Adipocyte (in vitro differentiated cells): ENCODE results near the gene PRLHR.

ENCODE experiments used
- DNase-seq: peaks from one replicate; pipeline ENCODE4 v3.0.0-alpha.2; 2015; ENCODE audit warnings: low read depth
- H3K27me3 ChIP-seq: replicated peaks from 2 replicates; pipeline ENCODE4 v1.7.0; 2013; ENCODE audit warnings: mild to moderate bottlenecking, low read length, moderate library complexity; ENCODE audit not compliant: control insufficient read depth, insufficient read depth
- H3K36me3 ChIP-seq: 2 replicates; pipeline ENCODE4 v1.7.0; 2013; ENCODE audit warnings: low read length, mild to moderate bottlenecking, moderate library complexity; ENCODE audit not compliant: control insufficient read depth, insufficient read depth, severe bottlenecking
- H3K4me1 ChIP-seq: 2 replicates; pipeline ENCODE4 v1.7.0; 2013; ENCODE audit warnings: mild to moderate bottlenecking, low read length, moderate library complexity; ENCODE audit not compliant: control insufficient read depth, insufficient read depth
- H3K4me3 ChIP-seq: 2 replicates; pipeline ENCODE4 v1.7.0; 2013; ENCODE audit warnings: mild to moderate bottlenecking, low read length, moderate library complexity
- H3K9ac ChIP-seq: 2 replicates; pipeline ENCODE4 v1.7.0; 2013; ENCODE audit warnings: mild to moderate bottlenecking, low read length, moderate library complexity
- H3K9me3 ChIP-seq: 2 replicates; pipeline ENCODE4 v1.7.0; 2013; ENCODE audit warnings: mild to moderate bottlenecking, low read length, moderate library complexity; ENCODE audit not compliant: control insufficient read depth

The PRLHR gene

GRCh38 chr10:118595598-118596425 lies at the start of gene PRLHR:
Gene PRLHR (minus strand): TSS chr10:118595648. CDS start chr10:118595244, 404 bp downstream.
- H3K4me3 ChIP-seq, result no peak within 1 kb of the TSS
- peak; percentile 53 for DNase-seq
- H3K27me3 ChIP-seq, result peaks cover 66% of the 10 kb centered on the region
- no peaks in the 10 kb centered on the region for H3K4me1 ChIP-seq
- H3K36me3 ChIP-seq, result no peaks in the 10 kb centered on the region
- no peak within 1 kb of the TSS for H3K9ac ChIP-seq
- H3K9me3 ChIP-seq, result peaks cover 8% of the 10 kb centered on the region

- DNase-seq, result no peak
- Histone ChIP-seq H3K36me3 (no peaks in the 10 kb centered on the region), H3K4me1 (no peaks in the 10 kb centered on the region), H3K27me3 (peaks cover 31% of the 10 kb centered on the region), H3K9me3 (peaks cover 17% of the 10 kb centered on the region), H3K9ac (no peak overlapping the region), H3K4me3 (no peak overlapping the region)
Observed at GRCh38 chr10:118642228-118642627, 46.8 kb upstream of the PRLHR start.

- Histone ChIP-seq H3K9ac (no peak overlapping the region), H3K4me1 (no peaks in the 10 kb centered on the region), H3K36me3 (no peaks in the 10 kb centered on the region), H3K27me3 (peaks cover 53% of the 10 kb centered on the region), H3K4me3 (no peak overlapping the region), H3K9me3 (peaks cover 17% of the 10 kb centered on the region)
- DNase-seq, result no peak
Observed at GRCh38 chr10:118638680-118639079, 43.2 kb upstream of the PRLHR start.

DNA sequence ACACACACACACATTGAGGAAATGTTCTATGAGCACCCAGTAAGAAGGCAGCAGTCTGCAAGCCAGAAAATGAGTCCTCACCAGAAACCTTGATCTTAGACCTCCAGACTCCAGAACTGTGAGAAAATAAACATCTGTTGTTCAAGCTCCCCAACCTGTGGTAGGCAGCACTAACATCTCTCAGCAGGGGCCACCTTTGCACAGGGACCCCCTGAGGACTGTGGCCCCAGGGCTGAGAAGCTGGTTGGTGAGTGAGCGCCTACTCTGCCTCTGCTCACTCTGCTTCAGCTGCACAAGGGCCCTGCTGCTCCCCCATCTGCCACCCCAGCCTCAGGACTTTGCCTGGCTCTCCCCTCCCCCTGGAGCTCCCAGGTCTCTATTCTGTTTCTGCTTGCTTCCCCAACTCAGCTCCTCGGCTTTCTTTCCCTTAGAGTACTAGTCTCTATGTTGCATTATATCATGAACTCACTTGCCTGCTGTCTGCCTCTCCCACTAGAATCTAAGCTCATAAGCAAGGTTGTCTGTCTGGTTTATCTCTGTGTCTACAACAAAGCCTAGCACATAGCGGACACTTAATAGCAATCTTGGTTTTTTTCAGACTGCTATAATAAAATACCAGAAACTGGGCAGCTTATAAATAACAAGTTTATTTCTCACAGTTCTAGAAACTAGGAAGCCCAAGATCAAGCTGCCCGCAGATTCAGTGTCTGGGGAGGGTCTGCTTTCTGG lies 40.4 kb upstream of the PRLHR start:
- Histone ChIP-seq H3K27me3 (peaks cover 47% of the 10 kb centered on the region), H3K9ac (no peak overlapping the region), H3K4me3 (no peak overlapping the region), H3K9me3 (peaks cover 12% of the 10 kb centered on the region), H3K36me3 (no peaks in the 10 kb centered on the region), H3K4me1 (no peaks in the 10 kb centered on the region)
- DNase-seq, result no peak

DNA sequence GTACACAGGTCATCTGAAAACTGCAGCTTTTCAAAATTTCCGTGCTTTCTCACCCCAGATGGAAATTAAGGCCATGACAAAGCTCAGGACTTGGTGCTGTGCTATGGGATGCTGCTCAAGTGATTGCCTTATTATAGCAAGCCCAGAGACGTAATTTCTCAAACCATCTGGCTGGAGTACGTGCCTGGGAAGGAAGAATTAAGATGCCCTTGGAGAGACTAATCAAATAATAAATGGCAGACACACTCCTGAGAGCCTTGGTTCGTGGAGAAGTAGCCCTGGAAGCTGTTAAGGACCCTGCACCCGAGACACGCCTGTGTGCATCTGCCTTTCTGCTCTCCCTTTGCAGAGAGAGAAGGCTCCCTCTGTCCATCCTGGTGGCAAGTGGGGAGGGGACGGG lies 38.3 kb upstream of the PRLHR start:
- Histone ChIP-seq H3K4me1 (peaks cover 11% of the 10 kb centered on the region), H3K4me3 (no peak overlapping the region), H3K27me3 (peaks cover 41% of the 10 kb centered on the region), H3K9ac (no peak overlapping the region), H3K9me3 (peaks cover 9% of the 10 kb centered on the region), H3K36me3 (no peaks in the 10 kb centered on the region)
- no peak for DNase-seq

DNA sequence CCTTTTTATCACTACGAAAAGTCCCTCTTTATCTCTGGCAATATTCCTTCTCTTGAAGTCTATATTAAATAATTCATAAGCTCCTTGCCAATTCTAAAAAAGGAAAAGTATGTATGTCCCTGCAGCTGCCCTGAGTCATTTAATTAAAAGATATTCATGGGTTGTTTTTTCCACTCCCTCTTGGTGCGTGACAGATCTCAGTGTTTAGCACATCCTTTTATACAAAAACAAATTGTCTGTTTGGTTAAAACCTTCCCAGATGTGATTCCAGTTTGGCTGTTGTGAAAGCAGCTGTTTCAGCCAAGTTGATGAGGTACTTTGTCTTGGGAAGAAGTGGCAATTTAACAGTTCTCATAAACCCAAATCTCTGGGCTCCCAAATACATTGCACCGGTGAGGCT lies 33.8 kb upstream of the PRLHR start:
- peaks cover 29% of the 10 kb centered on the region for H3K27me3 ChIP-seq
- no peak overlapping the region for H3K4me3 ChIP-seq
- peak; percentile 66 for DNase-seq
- peaks cover 14% of the 10 kb centered on the region for H3K4me1 ChIP-seq
- H3K36me3 ChIP-seq, result no peaks in the 10 kb centered on the region
- peak overlapping the region; percentile 24 for H3K9ac ChIP-seq
- H3K9me3 ChIP-seq, result no peaks in the 10 kb centered on the region

DNA sequence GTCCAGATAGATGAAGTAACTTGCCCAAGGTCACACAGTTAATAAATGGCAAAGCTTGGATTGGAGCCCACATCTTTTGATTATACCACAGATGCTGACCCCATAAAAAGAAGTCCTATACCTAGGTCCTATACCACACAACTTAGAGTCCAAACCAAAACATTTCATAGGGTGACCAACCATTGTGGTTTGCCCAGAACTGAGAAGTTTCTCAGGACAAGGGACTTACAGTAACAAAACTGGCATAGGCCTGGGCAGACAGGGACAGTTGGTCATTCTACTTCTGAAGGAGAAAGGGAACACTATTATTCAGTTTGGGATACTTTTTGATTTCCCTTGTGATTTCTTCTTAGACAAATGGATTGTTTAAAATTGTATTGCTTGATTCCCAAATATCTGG lies 32.9 kb upstream of the PRLHR start:
- no peaks in the 10 kb centered on the region for H3K9me3 ChIP-seq
- DNase-seq, result no peak
- peaks cover 28% of the 10 kb centered on the region for H3K27me3 ChIP-seq
- no peak overlapping the region for H3K9ac ChIP-seq
- H3K4me3 ChIP-seq, result no peak overlapping the region
- peaks cover 14% of the 10 kb centered on the region for H3K4me1 ChIP-seq
- no peaks in the 10 kb centered on the region for H3K36me3 ChIP-seq

DNA sequence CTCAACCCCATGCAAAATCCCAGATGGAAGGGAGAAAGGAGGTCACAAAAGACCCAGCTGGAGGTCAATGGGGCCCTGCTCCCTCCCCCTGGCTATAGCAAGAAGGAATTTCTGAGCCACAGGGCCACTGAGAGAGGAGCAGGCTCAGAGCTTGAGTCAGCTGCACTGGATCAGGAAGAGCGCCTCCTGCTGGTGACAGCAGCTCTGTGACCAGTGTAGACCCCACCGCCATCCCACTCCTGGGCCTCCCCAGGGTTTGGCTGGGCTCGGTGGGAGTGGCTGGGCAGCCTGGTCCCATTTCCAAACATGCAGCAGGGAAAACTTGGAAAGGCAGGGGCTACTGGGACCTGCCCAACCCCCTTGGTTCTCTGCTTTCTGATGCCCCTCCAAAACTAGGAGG lies 31.5 kb upstream of the PRLHR start:
- peaks cover 14% of the 10 kb centered on the region for H3K4me1 ChIP-seq
- DNase-seq, result no peak

GRCh38 chr10:118625504-118625903 lies 30.1 kb upstream of the PRLHR start:
- no peak for DNase-seq
- Histone ChIP-seq H3K4me1 (peaks cover 14% of the 10 kb centered on the region), H3K9me3 (no peaks in the 10 kb centered on the region), H3K36me3 (no peaks in the 10 kb centered on the region), H3K4me3 (no peak overlapping the region), H3K9ac (no peak overlapping the region), H3K27me3 (peaks cover 37% of the 10 kb centered on the region)

More for the DNA sequence above, 31.5 kb upstream of the PRLHR start:
- Histone ChIP-seq H3K4me3 (no peak overlapping the region), H3K9ac (no peak overlapping the region), H3K36me3 (no peaks in the 10 kb centered on the region), H3K9me3 (no peaks in the 10 kb centered on the region), H3K27me3 (peaks cover 23% of the 10 kb centered on the region)

DNA sequence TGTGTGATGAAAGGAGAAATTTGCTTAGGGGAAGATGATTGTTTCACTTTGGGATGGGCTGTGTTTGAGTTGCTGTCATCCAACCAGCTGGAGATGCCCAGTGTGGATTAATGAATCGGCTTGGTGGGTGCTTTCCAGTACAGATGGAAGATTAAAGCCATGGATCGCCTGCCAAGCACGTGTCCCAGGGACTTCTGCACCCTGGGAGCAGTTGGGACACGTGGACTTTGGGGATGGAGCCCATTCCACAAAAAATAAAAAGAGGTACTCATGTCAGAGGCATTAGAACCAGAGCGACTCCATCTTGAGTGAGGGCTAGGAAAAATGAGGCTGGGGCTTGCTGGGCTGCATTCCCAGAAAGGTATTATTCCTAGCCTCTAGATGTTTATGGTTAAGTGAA lies 29.3 kb upstream of the PRLHR start:
- Histone ChIP-seq H3K9me3 (no peaks in the 10 kb centered on the region), H3K27me3 (peaks cover 41% of the 10 kb centered on the region), H3K4me3 (no peak overlapping the region), H3K9ac (no peak overlapping the region), H3K4me1 (peaks cover 13% of the 10 kb centered on the region), H3K36me3 (no peaks in the 10 kb centered on the region)
- DNase-seq, result no peak

GRCh38 chr10:118621304-118621942 lies 26.0 kb upstream of the PRLHR start:
- Histone ChIP-seq H3K4me3 (no peak overlapping the region), H3K36me3 (no peaks in the 10 kb centered on the region), H3K27me3 (peaks cover 46% of the 10 kb centered on the region), H3K4me1 (no peaks in the 10 kb centered on the region), H3K9me3 (no peaks in the 10 kb centered on the region), H3K9ac (no peak overlapping the region)
- peak; percentile 13 for DNase-seq
